ENCODE measurements around the gene RNF103.

The RNF103 gene

DNA sequence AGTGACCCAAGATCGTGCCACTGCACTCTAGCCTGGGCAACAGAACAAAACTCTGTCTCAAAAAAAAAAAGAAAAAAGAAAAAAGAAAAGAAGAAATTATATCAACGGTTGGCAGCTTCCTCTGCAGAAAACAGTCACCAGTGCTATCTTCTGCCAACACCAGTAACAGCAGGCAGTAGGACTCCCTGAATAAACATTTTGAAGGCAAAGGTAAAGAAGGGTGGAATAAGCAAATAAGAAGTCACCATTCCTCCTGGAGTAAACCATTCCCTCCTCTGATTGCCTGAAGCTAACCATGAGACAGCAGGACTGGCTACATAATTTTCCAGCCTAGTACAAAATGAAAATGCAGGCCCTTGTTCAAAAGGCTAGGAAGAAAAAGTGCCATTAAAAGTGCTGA lies 9.0 kb upstream of the RNF103 start:
- TF ChIP-seq, protein P1, sequence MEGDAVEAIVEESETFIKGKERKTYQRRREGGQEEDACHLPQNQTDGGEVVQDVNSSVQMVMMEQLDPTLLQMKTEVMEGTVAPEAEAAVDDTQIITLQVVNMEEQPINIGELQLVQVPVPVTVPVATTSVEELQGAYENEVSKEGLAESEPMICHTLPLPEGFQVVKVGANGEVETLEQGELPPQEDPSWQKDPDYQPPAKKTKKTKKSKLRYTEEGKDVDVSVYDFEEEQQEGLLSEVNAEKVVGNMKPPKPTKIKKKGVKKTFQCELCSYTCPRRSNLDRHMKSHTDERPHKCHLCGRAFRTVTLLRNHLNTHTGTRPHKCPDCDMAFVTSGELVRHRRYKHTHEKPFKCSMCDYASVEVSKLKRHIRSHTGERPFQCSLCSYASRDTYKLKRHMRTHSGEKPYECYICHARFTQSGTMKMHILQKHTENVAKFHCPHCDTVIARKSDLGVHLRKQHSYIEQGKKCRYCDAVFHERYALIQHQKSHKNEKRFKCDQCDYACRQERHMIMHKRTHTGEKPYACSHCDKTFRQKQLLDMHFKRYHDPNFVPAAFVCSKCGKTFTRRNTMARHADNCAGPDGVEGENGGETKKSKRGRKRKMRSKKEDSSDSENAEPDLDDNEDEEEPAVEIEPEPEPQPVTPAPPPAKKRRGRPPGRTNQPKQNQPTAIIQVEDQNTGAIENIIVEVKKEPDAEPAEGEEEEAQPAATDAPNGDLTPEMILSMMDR (IDR thresholded peaks at IDR 0.05) = no peak
- Histone ChIP-seq H3K9me3 (no peaks in the 10 kb centered on the region), H3K4me1 (ENCODE audit: control insufficient read depth in 1 of 2, insufficient read depth in 1 of 2, low read depth in 1 of 2, low read length in 1 of 2) (peaks cover 0 to 4% of the 10 kb centered on the region in 2 experiments), H3K4me3 (ENCODE audit: low read depth in 1 of 2, low read length in 1 of 2) (no peak overlapping the region), H3K27ac (no peak overlapping the region), H3K36me3 (no peaks in the 10 kb centered on the region), H3K27me3 (no peaks in the 10 kb centered on the region)

DNA sequence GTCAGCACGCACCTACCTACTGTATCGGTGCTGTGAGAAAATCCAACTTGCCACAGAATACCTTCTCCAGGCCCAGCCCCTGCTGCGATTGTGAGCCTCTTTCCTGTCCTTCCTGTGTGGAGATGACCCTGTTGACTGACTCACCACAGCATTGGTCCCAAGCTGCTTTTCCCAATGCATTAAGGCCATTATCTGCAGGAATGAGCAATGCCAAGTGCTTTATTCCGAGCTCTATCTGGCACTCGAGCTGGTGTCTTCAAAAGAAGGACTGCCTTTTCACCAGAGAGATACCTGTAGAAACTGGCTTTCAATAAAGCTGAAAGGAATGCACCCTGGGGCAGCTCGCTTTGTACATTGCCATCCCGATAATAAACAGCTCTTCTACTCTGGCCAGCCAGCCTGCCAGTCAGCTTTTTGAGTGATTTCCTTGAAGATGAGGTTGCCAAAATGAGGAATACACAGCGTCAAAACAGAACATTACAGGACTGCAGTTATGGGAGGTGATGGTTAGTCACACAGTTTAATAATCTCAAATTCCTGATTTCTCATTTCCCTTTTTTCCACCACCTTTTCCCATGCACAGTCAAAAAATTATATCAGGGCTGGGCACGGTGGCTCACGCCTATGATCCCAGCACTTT lies 8.3 kb upstream of the RNF103 start:
- Histone ChIP-seq H3K9me3 (no peaks in the 10 kb centered on the region), H3K4me3 (ENCODE audit: low read depth in 1 of 2, low read length in 1 of 2) (no peak overlapping the region), H3K36me3 (no peaks in the 10 kb centered on the region), H3K27ac (no peak overlapping the region), H3K4me1 (ENCODE audit: control insufficient read depth in 1 of 2, insufficient read depth in 1 of 2, low read depth in 1 of 2, low read length in 1 of 2) (peaks cover 0 to 3% of the 10 kb centered on the region in 2 experiments), H3K27me3 (no peaks in the 10 kb centered on the region)
- TF ChIP-seq, protein P1 (IDR thresholded peaks at IDR 0.05) = no peak

- Histone ChIP-seq H3K36me3 (no peaks in the 10 kb centered on the region), H3K27ac (no peak overlapping the region), H3K9me3 (no peaks in the 10 kb centered on the region), H3K27me3 (no peaks in the 10 kb centered on the region), H3K4me3 (ENCODE audit: low read depth in 1 of 2, low read length in 1 of 2) (no peak overlapping the region), H3K4me1 (ENCODE audit: control insufficient read depth in 1 of 2, insufficient read depth in 1 of 2, low read depth in 1 of 2, low read length in 1 of 2) (peaks cover 3 to 6% of the 10 kb centered on the region in 2 experiments)
- TF ChIP-seq, protein P1 (IDR thresholded peaks at IDR 0.05) = no peak
These were observed 4.4 kb upstream of the RNF103 start for GRCh38 chr2:86628091-86628522.

- Histone ChIP-seq H3K27ac (no peak overlapping the region), H3K4me1 (ENCODE audit: control insufficient read depth in 1 of 2, insufficient read depth in 1 of 2, low read depth in 1 of 2, low read length in 1 of 2) (peaks cover 6% of the 10 kb centered on the region in 2 experiments), H3K36me3 (no peaks in the 10 kb centered on the region), H3K9me3 (no peaks in the 10 kb centered on the region), H3K4me3 (ENCODE audit: low read depth in 1 of 2, low read length in 1 of 2) (no peak overlapping the region), H3K27me3 (no peaks in the 10 kb centered on the region)
- TF ChIP-seq, protein P1 (IDR thresholded peaks at IDR 0.05) = no peak
These were observed 3.9 kb upstream of the RNF103 start for GRCh38 chr2:86627550-86627949.

GRCh38 chr2:86625096-86625495 lies 1.4 kb upstream of the RNF103 start:
- Histone ChIP-seq H3K27ac (no peak overlapping the region), H3K9me3 (no peaks in the 10 kb centered on the region), H3K4me1 (ENCODE audit: control insufficient read depth in 1 of 2, insufficient read depth in 1 of 2, low read depth in 1 of 2, low read length in 1 of 2) (peaks cover 29 to 30% of the 10 kb centered on the region in 2 experiments), H3K4me3 (ENCODE audit: low read depth in 1 of 2, low read length in 1 of 2) (no peak overlapping the region), H3K36me3 (peaks cover 2% of the 10 kb centered on the region), H3K27me3 (no peaks in the 10 kb centered on the region)
- TF ChIP-seq, protein P1 (IDR thresholded peaks at IDR 0.05) = no peak

All from neutrophil (primary cell).